Colonic mucosa (tissue), 4 donors: ENCODE data around the gene PLPP3. TPM values are rescaled to one million over a fixed set of nuclear protein-coding genes. Genes with fewer than 3 reads are reported as not detected.

Experiments used
- DNase-seq: peaks from one replicate; pipeline ENCODE4 v3.0.0-alpha.2; 2020
- H3K27ac ChIP-seq: fragments of 200-600 bp; one replicate; pipeline ENCODE4 v1.8.0; 2021
- H3K27me3 ChIP-seq: fragments of 200-600 bp; one replicate; pipeline ENCODE4 v1.8.0; 2021
- H3K36me3 ChIP-seq: fragments of 200-600 bp; one replicate; pipeline ENCODE4 v1.8.0; 2021
- H3K4me1 ChIP-seq: fragments of 200-600 bp; one replicate; pipeline ENCODE4 v1.8.0; 2021; ENCODE audit warnings: mild to moderate bottlenecking
- H3K4me3 ChIP-seq: fragments of 200-600 bp; one replicate; pipeline ENCODE4 v1.8.0; 2021
- H3K9ac ChIP-seq, 2 donors: one replicate each; pipeline ENCODE4 v1.7.0; 2013; ENCODE audit warnings: control low read depth in 2 of 2, low read depth in 2 of 2, low read length in 2 of 2
- H3K9me3 ChIP-seq: fragments of 200-600 bp; one replicate; pipeline ENCODE4 v1.8.0; 2021
- CTCF ChIP-seq: fragments of 200-600 bp; IDR thresholded peaks from one replicate; pipeline ENCODE4 v1.8.0; 2022; ENCODE audit warnings: antibody characterized with exemption, mild to moderate bottlenecking
- intact Hi-C: fragments of 100-400 bp; cut with DNase I; formaldehyde crosslinking; loops from one replicate; pipeline ENCODE4 v1.14.1; 2022
- total RNA-seq, 2 donors: library from RNA; stranded (reverse); fragmentation: NEBNext Ultra II Directional in 1 of 2; extraction: Animal tissue kit (Norgen Biotek cat#: 25700) in 1 of 2; gene quantifications; one replicate each; pipeline ENCODE4 v1.2.1, GENCODE V29; 2021
- donor health status: healthy.
- donor health status: DM: no; HTN: no; CAD: no.
- donor health status: DM: no; HTN: no; CAD: no.

The PLPP3 gene
- total RNA-seq, 2 donors from 2014 or later: 18.6 to 33.3 TPM

DNA sequence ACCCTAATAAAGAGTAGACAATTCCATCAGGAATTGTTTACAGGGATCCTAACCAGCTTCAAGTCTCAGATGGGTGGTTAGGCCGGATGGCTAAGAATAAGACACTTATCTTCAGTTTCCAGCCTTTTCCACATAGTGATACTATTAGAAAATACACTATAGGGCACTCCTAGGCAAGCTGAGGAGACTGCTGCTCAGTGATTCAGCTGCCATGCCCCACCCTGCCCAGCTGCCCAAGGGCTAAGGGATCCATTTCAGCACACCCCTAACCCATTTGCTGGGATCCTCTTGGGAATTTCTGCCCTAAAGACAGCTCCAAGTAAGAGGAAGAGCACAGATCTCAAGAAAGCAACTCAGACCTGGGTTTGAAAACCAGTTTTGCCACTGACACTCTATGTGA lies 31.9 kb downstream of the PLPP3 start:
- no peak overlapping the region for H3K4me3 ChIP-seq
- no peak for DNase-seq
- no peaks in the 10 kb centered on the region for H3K9me3 ChIP-seq
- intact Hi-C loops: no loop called here
- H3K27me3 ChIP-seq: no peaks in the 10 kb centered on the region
- no peak for TF ChIP-seq CTCF
- no peaks in the 10 kb centered on the region for H3K4me1 ChIP-seq
- H3K36me3 ChIP-seq: no peaks in the 10 kb centered on the region
- no peak overlapping the region for H3K27ac ChIP-seq
- no peak overlapping the region for H3K9ac ChIP-seq

DNA sequence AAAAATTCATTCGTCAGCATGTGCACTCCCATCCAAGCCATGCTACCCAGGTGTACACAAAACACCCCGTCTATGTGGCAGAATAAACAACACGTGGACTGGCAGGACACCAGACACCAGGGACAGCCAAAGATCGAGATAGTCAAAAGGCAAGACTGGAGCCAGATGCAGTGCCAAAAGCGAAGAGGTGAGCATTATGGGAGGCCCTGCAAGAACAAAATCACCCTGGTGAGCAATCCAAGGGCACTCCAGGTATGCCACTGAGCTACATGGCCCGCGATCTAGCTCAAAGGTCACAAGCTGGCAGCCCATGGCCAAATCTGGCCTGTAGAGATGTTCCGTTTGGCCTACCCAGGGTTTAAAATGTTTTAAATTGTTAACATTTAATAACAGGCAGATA lies 33.7 kb downstream of the PLPP3 start:
- intact Hi-C loops: no loop called here
- no peaks in the 10 kb centered on the region for H3K36me3 ChIP-seq
- no peak overlapping the region for H3K9ac ChIP-seq
- H3K9me3 ChIP-seq: no peaks in the 10 kb centered on the region
- H3K27ac ChIP-seq: no peak overlapping the region
- DNase-seq: no peak
- no peaks in the 10 kb centered on the region for H3K4me1 ChIP-seq
- no peak for TF ChIP-seq CTCF
- H3K4me3 ChIP-seq: no peak overlapping the region
- no peaks in the 10 kb centered on the region for H3K27me3 ChIP-seq

DNA sequence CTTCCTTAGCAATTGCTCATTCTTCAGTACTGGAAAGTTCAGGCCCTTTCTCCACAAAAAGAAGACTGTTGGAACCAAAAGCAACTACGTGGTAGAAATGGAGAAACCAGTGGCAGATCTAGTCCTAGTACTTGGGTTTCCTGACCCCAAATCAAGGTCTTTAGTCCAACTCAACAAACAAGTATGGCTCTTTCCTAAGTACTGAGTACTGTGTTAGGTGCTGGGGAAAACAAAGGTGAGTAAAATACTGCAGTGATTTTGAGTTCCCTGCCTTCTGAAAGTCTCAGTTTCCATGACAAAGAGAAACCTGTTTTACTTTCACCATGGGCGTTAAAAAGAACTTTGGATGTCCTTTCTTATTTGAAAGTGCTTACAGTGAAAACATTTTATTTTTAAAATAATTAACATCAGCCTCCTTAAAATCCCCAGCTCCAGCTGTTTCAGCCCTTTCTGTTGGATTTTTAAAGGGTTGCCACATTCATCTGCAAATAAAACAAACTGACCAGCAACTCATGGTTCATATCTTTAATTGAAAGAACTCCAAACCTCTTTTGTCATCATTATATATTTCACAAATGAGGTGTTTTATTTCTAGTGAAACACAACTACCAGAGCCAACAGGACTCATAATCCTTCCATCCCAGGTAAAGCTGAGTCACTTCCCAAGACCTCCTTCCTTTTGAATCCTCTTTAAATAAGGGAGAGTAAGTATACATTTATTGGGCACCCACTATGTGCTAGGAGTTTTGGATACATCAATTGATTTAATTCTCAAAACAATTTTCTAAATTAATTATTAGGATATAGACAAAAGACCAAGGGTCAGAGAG lies 35.4 kb downstream of the PLPP3 start:
- Histone ChIP-seq H3K27ac (no peak overlapping the region), H3K36me3 (no peaks in the 10 kb centered on the region), H3K9ac (no peak overlapping the region), H3K9me3 (no peaks in the 10 kb centered on the region), H3K27me3 (no peaks in the 10 kb centered on the region), H3K4me1 (no peaks in the 10 kb centered on the region), H3K4me3 (no peak overlapping the region)
- intact Hi-C loops: no loop called here
- TF ChIP-seq CTCF: no peak
- no peak for DNase-seq

DNA sequence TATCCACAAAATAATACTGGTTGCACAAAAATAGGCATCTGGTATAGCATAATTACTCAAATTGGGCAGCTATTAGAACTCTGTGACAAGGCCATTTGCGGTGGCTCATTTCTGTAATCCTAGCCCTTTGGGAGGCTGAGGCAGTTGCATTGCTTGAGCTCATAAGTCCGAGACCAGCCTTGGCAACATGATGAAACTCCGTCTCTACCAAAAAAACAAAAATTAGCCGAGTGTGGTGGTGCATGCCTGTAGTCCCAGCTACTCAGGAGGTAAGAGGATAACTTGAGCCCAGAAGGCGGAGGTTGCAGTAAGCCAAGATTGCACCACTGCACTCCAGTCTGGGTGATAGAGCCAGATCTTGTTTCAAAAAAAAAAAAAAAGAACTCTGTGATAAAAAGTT lies 36.7 kb downstream of the PLPP3 start:
- no peaks in the 10 kb centered on the region for H3K36me3 ChIP-seq

GRCh38 chr1:56541408-56541807 lies 38.0 kb downstream of the PLPP3 start:
- Histone ChIP-seq H3K27me3 (no peaks in the 10 kb centered on the region), H3K4me1 (no peaks in the 10 kb centered on the region), H3K9ac (no peak overlapping the region), H3K27ac (no peak overlapping the region), H3K4me3 (no peak overlapping the region), H3K36me3 (no peaks in the 10 kb centered on the region), H3K9me3 (no peaks in the 10 kb centered on the region)
- no peak for DNase-seq
- intact Hi-C loops: no loop called here
- no peak for TF ChIP-seq CTCF

More for the DNA sequence above, 36.7 kb downstream of the PLPP3 start:
- H3K4me1 ChIP-seq: no peaks in the 10 kb centered on the region
- DNase-seq: no peak
- H3K27me3 ChIP-seq: no peaks in the 10 kb centered on the region
- no peaks in the 10 kb centered on the region for H3K9me3 ChIP-seq
- H3K9ac ChIP-seq: no peak overlapping the region
- intact Hi-C loops: no loop called here
- H3K27ac ChIP-seq: no peak overlapping the region
- H3K4me3 ChIP-seq: no peak overlapping the region
- no peak for TF ChIP-seq CTCF
